HCT116 (cell line): Measurements from ENCODE around the gene RPL18. TPM values are rescaled to one million over a fixed set of nuclear protein-coding genes. Genes with fewer than 3 reads are reported as not detected.

ENCODE experiments used
- ATAC-seq: fragments of 200-7000 bp; cut with Tn5 transposase; 2 replicates; pipeline ENCODE4 v1.9.1; 2020; ENCODE audit warnings: mild to moderate bottlenecking, moderate library complexity
- BruUV-seq: library from RNA; stranded (reverse); fragments of 400-500 nt; replicated peaks from 2 replicates; lab custom pipeline; 2021; lab: Mats Ljungman, UMichigan
- CTCF ChIA-PET: fragments of 300-600 bp; sonication (Branson Sonifier 250); formaldehyde crosslinking; loops from one replicate; lab custom pipeline; 2021; ENCODE audit warnings: antibody characterized with exemption; lab: Charles Lee
- POLR2A ChIA-PET: fragments of 300-600, 350-600 bp; sonication (Branson Sonifier 250); formaldehyde crosslinking; loops from one replicate; lab custom pipeline; 2021; ENCODE audit warnings: antibody characterized with exemption; lab: Charles Lee
- RAD21 ChIA-PET, 2 experiments: fragments of 300-600 bp; sonication (Branson Sonifier 250); formaldehyde crosslinking; loops; one replicate each; lab custom pipeline; 2023; ENCODE audit warnings: low total read pairs in 2 of 2; ENCODE audit not compliant: uncharacterized antibody in 2 of 2, unreplicated experiment in 2 of 2, low non-redundant PET in 1 of 2; lab: Charles Lee
- DNase-seq: peaks from one replicate; pipeline ENCODE4 v3.0.0-alpha.2; 2010; ENCODE audit warnings: low read depth, low spot score
- H2AFZ ChIP-seq: fragments of 200-600 bp; shearing (Covaris generic), sonication (generic); 2 replicates; pipeline ENCODE4 v1.6.1; 2017; ENCODE audit warnings: low read depth, mixed run types, mixed read lengths, antibody characterized with exemption, low read length; ENCODE audit not compliant: poor library complexity, severe bottlenecking
- H3K27ac ChIP-seq: 2 replicates; pipeline ENCODE4 v1.5.1; 2012; ENCODE audit warnings: low read depth, low read length
- H3K27me3 ChIP-seq: fragments of 200-600 bp; sonication (generic); 2 replicates; pipeline ENCODE4 v1.6.1; 2016; ENCODE audit warnings: mixed run types, low read length, mixed read lengths; ENCODE audit not compliant: insufficient read depth
- H3K36me3 ChIP-seq, 2 experiments: fragments of 200-500 bp in 1 of 2; fragments of 200-600 bp in 1 of 2; sonication (Bioruptor generic) in 1 of 2; sonication (generic) in 1 of 2; 2 replicates each; pipeline versions ENCODE4 v1.5.1 to v1.6.1; 2014 to 2016; ENCODE audit warnings: low read length in 2 of 2, inconsistent platforms in 1 of 2, mixed read lengths in 1 of 2, mixed run types in 1 of 2; ENCODE audit not compliant: insufficient read depth in 2 of 2, control insufficient read depth in 1 of 2
- H3K4me1 ChIP-seq, 2 experiments: fragments of 200-600 bp in 1 of 2; sonication (generic) in 1 of 2; 2 replicates each; pipeline versions ENCODE4 v1.5.1 to v1.6.1; 2012 to 2017; ENCODE audit warnings: low read length in 2 of 2, inconsistent platforms in 1 of 2, mild to moderate bottlenecking in 1 of 2, mixed read lengths in 1 of 2, mixed run types in 1 of 2, moderate library complexity in 1 of 2; ENCODE audit not compliant: insufficient read depth in 2 of 2, control insufficient read depth in 1 of 2
- H3K4me2 ChIP-seq: fragments of 200-600 bp; sonication (generic); 2 replicates; pipeline ENCODE4 v1.6.1; 2017; ENCODE audit warnings: mixed run types, low read length, mixed read lengths
- H3K4me3 ChIP-seq, 2 experiments: fragments of 200-600 bp in 1 of 2; sonication (generic) in 1 of 2; replicated peaks in 1 of 2; 2 replicates each; pipeline ENCODE4 v1.5.1; 2011 to 2016; ENCODE audit warnings: low read length in 2 of 2, control low read depth in 1 of 2, low read depth in 1 of 2, mild to moderate bottlenecking in 1 of 2, mixed read lengths in 1 of 2, mixed run types in 1 of 2
- H3K79me2 ChIP-seq: fragments of 200-600 bp; sonication (generic); 2 replicates; pipeline ENCODE4 v1.6.1; 2017; ENCODE audit warnings: mild to moderate bottlenecking, mixed run types, low read length, moderate library complexity, mixed read lengths; ENCODE audit not compliant: insufficient read depth
- H3K9ac ChIP-seq: fragments of 200-600 bp; sonication (generic); 2 replicates; pipeline ENCODE4 v1.6.1; 2016; ENCODE audit warnings: low read length, mixed read lengths
- H3K9me2 ChIP-seq: fragments of 200-600 bp; sonication (generic), shearing (Covaris generic); 2 replicates; pipeline ENCODE4 v1.6.1; 2017; ENCODE audit warnings: mixed run types, mild to moderate bottlenecking, moderate library complexity; ENCODE audit not compliant: insufficient read depth
- H3K9me3 ChIP-seq, 2 experiments: fragments of 200-500 bp in 1 of 2; fragments of 200-600 bp in 1 of 2; sonication (Bioruptor generic) in 1 of 2; sonication (generic) in 1 of 2; 2 replicates each; pipeline ENCODE4 v1.6.1; 2014 to 2017; ENCODE audit warnings: low read length in 2 of 2, mixed read lengths in 2 of 2, inconsistent platforms in 1 of 2, low read depth in 1 of 2, mild to moderate bottlenecking in 1 of 2, mixed run types in 1 of 2, moderate library complexity in 1 of 2; ENCODE audit not compliant: control insufficient read depth in 1 of 2, insufficient read depth in 1 of 2
- H4K20me1 ChIP-seq: fragments of 200-600 bp; sonication (generic), shearing (Covaris generic); 2 replicates; pipeline ENCODE4 v1.6.1; 2017; ENCODE audit warnings: mixed run types, mild to moderate bottlenecking, moderate library complexity; ENCODE audit not compliant: insufficient read depth
- ATF3 ChIP-seq: IDR thresholded peaks from 2 replicates; pipeline ENCODE4 v1.6.1; 2012
- CTCF ChIP-seq, 3 experiments: fragments of 200-600 bp in 1 of 3; sonication (generic) in 1 of 3; IDR thresholded peaks in 2 of 3; conservative IDR thresholded peaks in 1 of 3; 2 replicates each; pipeline ENCODE4 v1.5.1; 2012 to 2017; ENCODE audit warnings: low read depth in 2 of 3, low read length in 2 of 3, antibody characterized with exemption in 1 of 3, borderline replicate concordance in 1 of 3, control low read depth in 1 of 3, mild to moderate bottlenecking in 1 of 3, mixed read lengths in 1 of 3, mixed run types in 1 of 3, moderate library complexity in 1 of 3; ENCODE audit not compliant: insufficient read depth in 1 of 3
- ELF1 ChIP-seq: IDR thresholded peaks from 2 replicates; pipeline ENCODE4 v1.6.1; 2012; ENCODE audit warnings: low read depth, borderline replicate concordance
- FOSL1 ChIP-seq: IDR thresholded peaks from 2 replicates; pipeline ENCODE4 v1.6.1; 2012; ENCODE audit warnings: low read depth
- POLR2A ChIP-seq: IDR thresholded peaks from 2 replicates; pipeline ENCODE4 v1.7.0; 2011; ENCODE audit warnings: borderline replicate concordance; ENCODE audit not compliant: insufficient read depth, insufficient read length; ENCODE audit errors: extremely low read depth
- POLR2AphosphoS5 ChIP-seq: IDR thresholded peaks from 2 replicates; pipeline ENCODE4 v1.6.1; 2011; ENCODE audit warnings: mild to moderate bottlenecking, low read depth, low read length, moderate library complexity
- REST ChIP-seq: IDR thresholded peaks from 2 replicates; pipeline ENCODE4 v1.6.1; 2012; ENCODE audit warnings: low read depth
- SIN3A ChIP-seq: IDR thresholded peaks from 2 replicates; pipeline ENCODE4 v1.6.1; 2012; ENCODE audit warnings: low read depth
- SRF ChIP-seq: IDR thresholded peaks from 2 replicates; pipeline ENCODE4 v1.6.1; 2012; ENCODE audit warnings: low read depth
- TCF7L2 ChIP-seq: IDR thresholded peaks from 2 replicates; pipeline ENCODE4 v1.7.0; 2011; ENCODE audit warnings: borderline replicate concordance, inconsistent platforms; ENCODE audit not compliant: insufficient read depth, insufficient read length; ENCODE audit errors: extremely low read depth
- YY1 ChIP-seq: IDR thresholded peaks from 2 replicates; pipeline ENCODE4 v1.6.1; 2011; ENCODE audit warnings: low read length, low read depth, moderate library complexity, mild to moderate bottlenecking; ENCODE audit not compliant: insufficient replicate concordance; ENCODE audit errors: extremely low read depth
- intact Hi-C: fragments of 100-400 bp; cut with micrococcal nuclease; formaldehyde crosslinking; loops from 2 replicates; pipeline ENCODE4 v1.10.0; 2022
- total RNA-seq: library from RNA; stranded (reverse); gene quantifications from one replicate; pipeline ENCODE4 v1.2.1, GENCODE V29; 2021; ENCODE audit not compliant: unreplicated experiment

The RPL18 gene
- total RNA-seq, 1 experiment from 2014 or later = 2,006 TPM

- Histone ChIP-seq H4K20me1 (no peaks in the 10 kb centered on the region), H3K79me2 (no peaks in the 10 kb centered on the region), H3K27me3 (no peaks in the 10 kb centered on the region), H3K4me2 (no peak overlapping the region), H3K36me3 (no peaks in the 10 kb centered on the region), H3K27ac (no peak overlapping the region)
- RAD21 ChIA-PET = no interaction called here
- intact Hi-C loops = no loop called here
- TF ChIP-seq SRF (no peak), REST (no peak), ATF3 (no peak), FOSL1 (no peak), YY1 (no peak), POLR2AphosphoS5 (no peak), TCF7L2 (no peak), CTCF (IDR thresholded peaks at IDR 0.05 in 2 of 3, conservative IDR thresholded peaks at IDR 0.05 in 1 of 3; ENCODE audit: borderline replicate concordance in 1 of 3, insufficient read depth in 1 of 3, low read depth in 2 of 3, low read length in 2 of 3) (no peak), SIN3A (no peak), POLR2A (no peak), ELF1 (no peak)
- TF ChIP-seq, all 23 proteins: peak for 0
- Histone ChIP-seq H3K9me2 (no peaks in the 10 kb centered on the region), H2AFZ (no peak overlapping the region), H3K9ac (no peak overlapping the region), H3K4me3 (no peak overlapping the region), H3K4me1 (no peaks in the 10 kb centered on the region), H3K9me3 (no peaks in the 10 kb centered on the region)
- no peak for DNase-seq
- ChIA-PET CTCF (no interaction called here), POLR2A (no interaction called here)
- BruUV-seq = no TSS peak
- no peak for ATAC-seq
These were observed 49.4 kb upstream of the RPL18 start for GRCh38 chr19:48668332-48668731.
